Measurements from ENCODE around the gene MPP1.

MPP1 gene

GRCh38 chrX:154762537-154763296, 42.6 kb downstream of the MPP1 start, which contains the start of gene DKC1:
DKC1 (plus strand) TSS chrX:154762864; CDS start chrX:154762966, 102 bp downstream.
- Mint-ChIP-seq H3K4me1 (ENCODE audit: low read depth) (peaks cover 43% of the 10 kb centered on the region), H3K36me3 (ENCODE audit: low read depth) (peaks cover 30% of the 10 kb centered on the region), H3K4me3 (peak within 1 kb of the TSS; percentile 87), H3K27me3 (no peaks in the 10 kb centered on the region), H3K9me3 (no peaks in the 10 kb centered on the region), H3K27ac (peak within 1 kb of the TSS; percentile 94)

DNA sequence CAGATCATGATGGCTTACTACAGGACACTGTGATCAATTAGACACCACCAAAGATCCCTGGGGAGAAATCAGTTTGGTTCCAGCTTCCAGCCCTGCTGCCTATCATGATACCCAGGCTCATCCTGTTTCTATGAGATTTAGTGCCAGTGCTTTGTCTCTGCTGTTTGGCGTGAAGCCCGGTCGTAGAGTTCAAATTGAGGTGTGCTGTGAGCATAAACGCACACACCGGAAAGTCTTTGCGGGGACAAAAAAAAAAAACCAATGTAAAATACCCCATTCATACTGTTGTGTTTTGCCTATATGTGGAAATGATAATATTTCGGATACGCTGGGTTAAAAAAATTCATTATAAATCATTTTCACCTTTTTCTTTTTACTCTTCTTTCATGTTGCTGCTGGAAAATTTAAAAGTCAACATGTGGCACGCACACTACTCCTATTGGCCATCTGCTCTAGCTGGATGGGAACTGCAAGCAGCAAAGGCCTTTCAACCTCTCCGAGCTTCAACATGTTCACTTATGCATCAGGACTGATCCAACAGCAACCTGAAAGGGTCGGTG, 43.2 kb downstream of the MPP1 start:
- peak overlapping the region; percentile 94 for H3K27ac Mint-ChIP-seq
- H3K4me1 Mint-ChIP-seq (ENCODE audit: low read depth) = peaks cover 39% of the 10 kb centered on the region
- no peaks in the 10 kb centered on the region for H3K27me3 Mint-ChIP-seq
- no peaks in the 10 kb centered on the region for H3K9me3 Mint-ChIP-seq
- H3K36me3 Mint-ChIP-seq (ENCODE audit: low read depth) = peaks cover 25% of the 10 kb centered on the region
- peak overlapping the region; percentile 87 for H3K4me3 Mint-ChIP-seq

- H3K27me3 Mint-ChIP-seq = no peaks in the 10 kb centered on the region
- no peak overlapping the region for H3K4me3 Mint-ChIP-seq
- H3K9me3 Mint-ChIP-seq = no peaks in the 10 kb centered on the region
- H3K36me3 Mint-ChIP-seq (ENCODE audit: low read depth) = no peaks in the 10 kb centered on the region
- peaks cover 20% of the 10 kb centered on the region for H3K4me1 Mint-ChIP-seq (ENCODE audit: low read depth)
- no peak overlapping the region for H3K27ac Mint-ChIP-seq
These were observed 46.6 kb downstream of the MPP1 start for GRCh38 chrX:154758696-154759095.

DNA sequence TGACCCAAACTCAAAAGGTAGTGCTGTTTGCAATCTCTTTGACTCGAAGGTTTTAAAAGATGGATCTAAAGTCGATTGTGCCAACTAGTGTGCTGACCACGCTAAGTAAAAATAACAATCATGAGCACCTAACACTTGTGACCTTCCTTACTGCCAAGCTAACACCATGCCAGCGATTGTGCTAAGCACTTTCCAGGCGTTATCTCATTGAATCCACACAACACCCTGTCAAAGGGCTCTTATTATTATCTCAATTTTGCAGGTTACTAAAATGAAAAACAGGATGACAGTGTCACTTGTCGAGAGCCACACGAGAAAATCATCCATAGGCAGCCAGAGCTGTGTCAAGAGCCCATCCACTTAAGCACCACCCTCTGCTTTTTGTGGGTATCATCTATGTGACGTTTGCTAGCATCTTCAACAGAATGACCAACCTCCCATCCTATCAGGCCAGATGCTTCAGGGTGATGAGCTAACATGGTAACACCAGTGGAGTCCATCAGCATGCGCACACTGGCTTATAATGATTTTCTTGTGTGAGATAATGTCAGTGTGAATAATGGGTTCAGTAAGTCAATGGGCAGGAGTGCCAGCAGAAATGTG, 53.5 kb downstream of the MPP1 start:
- peaks cover 16% of the 10 kb centered on the region for H3K4me1 Mint-ChIP-seq (ENCODE audit: low read depth)
- H3K27me3 Mint-ChIP-seq = no peaks in the 10 kb centered on the region
- peak overlapping the region; percentile 80 for H3K27ac Mint-ChIP-seq
- H3K36me3 Mint-ChIP-seq (ENCODE audit: low read depth) = no peaks in the 10 kb centered on the region
- H3K9me3 Mint-ChIP-seq = no peaks in the 10 kb centered on the region
- H3K4me3 Mint-ChIP-seq = peak overlapping the region; percentile 78

GRCh38 chrX:154751203-154751668, 54.0 kb downstream of the MPP1 start:
- peak overlapping the region; percentile 78 for H3K4me3 Mint-ChIP-seq
- H3K36me3 Mint-ChIP-seq (ENCODE audit: low read depth) = no peaks in the 10 kb centered on the region
- H3K9me3 Mint-ChIP-seq = no peaks in the 10 kb centered on the region
- no peaks in the 10 kb centered on the region for H3K27me3 Mint-ChIP-seq
- H3K4me1 Mint-ChIP-seq (ENCODE audit: low read depth) = peaks cover 17% of the 10 kb centered on the region
- peak overlapping the region; percentile 80 for H3K27ac Mint-ChIP-seq

DNA sequence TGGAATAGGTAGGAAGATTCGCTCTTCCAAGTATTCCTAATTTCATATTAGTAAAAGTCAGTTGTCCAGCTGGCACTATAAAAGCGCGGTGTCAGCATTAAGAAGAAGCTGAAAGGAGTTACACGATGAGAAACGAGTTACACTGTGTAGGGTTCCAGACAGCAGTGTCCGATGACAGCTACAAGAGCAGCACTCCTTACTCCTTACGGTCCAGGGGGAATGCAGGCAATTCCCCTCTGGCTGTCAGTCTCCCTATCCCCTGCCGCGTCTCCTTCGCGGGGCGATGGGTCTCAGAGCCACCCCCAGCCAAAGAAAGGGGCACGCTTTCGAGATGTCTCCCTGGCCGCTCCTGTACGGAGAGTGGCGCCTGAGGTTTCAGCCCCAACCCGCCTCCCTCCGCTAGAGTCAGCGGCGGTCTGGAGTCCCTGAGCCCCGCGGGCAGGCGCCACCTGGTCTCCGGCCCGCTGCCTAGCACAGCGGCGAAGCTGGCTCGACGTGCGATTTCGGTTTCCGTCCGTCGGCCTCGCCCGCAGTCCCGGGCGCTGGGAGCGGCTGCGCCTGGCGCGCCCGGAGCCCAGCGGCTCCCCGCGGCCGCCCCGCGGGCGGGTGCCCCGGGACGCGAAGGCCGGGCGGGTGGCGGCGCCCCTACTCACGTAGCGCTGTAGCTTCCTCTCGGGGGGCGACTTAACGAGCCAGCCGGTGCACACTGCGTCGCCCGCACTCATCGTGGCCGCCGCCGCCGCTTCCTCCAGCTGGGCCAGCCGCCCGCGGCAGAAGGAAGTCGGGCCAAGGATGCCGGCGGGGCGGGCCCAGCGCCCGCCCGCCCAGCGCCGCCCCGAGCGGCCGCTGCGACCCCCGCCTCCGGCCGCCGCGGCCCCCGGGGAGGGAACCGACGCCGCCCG, 54.7 kb downstream of the MPP1 start, which contains the start of gene GAB3:
Gene GAB3, minus strand, starts transcription at position 777 of the 902 bp plus-strand sequence. Its CDS starts 52 bp downstream, at position 725.
- Mint-ChIP-seq H3K4me1 (ENCODE audit: low read depth) (peaks cover 20% of the 10 kb centered on the region), H3K9me3 (no peaks in the 10 kb centered on the region), H3K27ac (peak within 1 kb of the TSS; percentile 80), H3K36me3 (ENCODE audit: low read depth) (no peaks in the 10 kb centered on the region), H3K4me3 (peak within 1 kb of the TSS; percentile 78), H3K27me3 (no peaks in the 10 kb centered on the region)

DNA sequence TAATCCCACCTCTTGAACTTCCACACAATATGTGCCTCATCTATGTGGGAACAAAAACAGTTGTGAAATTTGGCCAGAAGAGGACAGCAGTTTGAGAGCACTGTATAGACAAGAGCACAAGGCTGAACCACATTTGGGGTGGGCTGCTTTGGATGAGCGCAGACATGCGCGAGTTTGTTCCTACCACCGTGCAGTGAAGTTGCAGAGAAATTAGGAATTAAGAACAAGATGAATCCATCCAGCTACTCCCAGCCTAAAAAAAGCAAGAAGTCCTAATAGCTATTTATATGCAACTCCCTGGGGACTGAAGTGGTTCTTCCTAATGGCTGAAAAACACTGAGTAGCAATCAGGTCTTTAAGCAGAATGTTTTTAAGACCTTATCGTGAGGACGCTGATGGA, 55.4 kb downstream of the MPP1 start:
- no peaks in the 10 kb centered on the region for H3K9me3 Mint-ChIP-seq
- H3K4me3 Mint-ChIP-seq = peak overlapping the region; percentile 76
- no peaks in the 10 kb centered on the region for H3K27me3 Mint-ChIP-seq
- peaks cover 20% of the 10 kb centered on the region for H3K4me1 Mint-ChIP-seq (ENCODE audit: low read depth)
- H3K27ac Mint-ChIP-seq = no peak overlapping the region
- peaks cover 4% of the 10 kb centered on the region for H3K36me3 Mint-ChIP-seq (ENCODE audit: low read depth)

- H3K4me3 Mint-ChIP-seq = peak overlapping the region; percentile 47
- H3K9me3 Mint-ChIP-seq = no peaks in the 10 kb centered on the region
- no peaks in the 10 kb centered on the region for H3K27me3 Mint-ChIP-seq
- peaks cover 4% of the 10 kb centered on the region for H3K36me3 Mint-ChIP-seq (ENCODE audit: low read depth)
- peaks cover 24% of the 10 kb centered on the region for H3K4me1 Mint-ChIP-seq (ENCODE audit: low read depth)
- no peak overlapping the region for H3K27ac Mint-ChIP-seq
These were observed 56.5 kb downstream of the MPP1 start for GRCh38 chrX:154748712-154749339.

GRCh38 chrX:154742613-154743012, 62.7 kb downstream of the MPP1 start:
- Mint-ChIP-seq H3K27me3 (no peaks in the 10 kb centered on the region), H3K4me1 (ENCODE audit: low read depth) (peaks cover 37% of the 10 kb centered on the region), H3K27ac (no peak overlapping the region), H3K9me3 (no peaks in the 10 kb centered on the region), H3K4me3 (no peak overlapping the region), H3K36me3 (ENCODE audit: low read depth) (peaks cover 4% of the 10 kb centered on the region)

DNA sequence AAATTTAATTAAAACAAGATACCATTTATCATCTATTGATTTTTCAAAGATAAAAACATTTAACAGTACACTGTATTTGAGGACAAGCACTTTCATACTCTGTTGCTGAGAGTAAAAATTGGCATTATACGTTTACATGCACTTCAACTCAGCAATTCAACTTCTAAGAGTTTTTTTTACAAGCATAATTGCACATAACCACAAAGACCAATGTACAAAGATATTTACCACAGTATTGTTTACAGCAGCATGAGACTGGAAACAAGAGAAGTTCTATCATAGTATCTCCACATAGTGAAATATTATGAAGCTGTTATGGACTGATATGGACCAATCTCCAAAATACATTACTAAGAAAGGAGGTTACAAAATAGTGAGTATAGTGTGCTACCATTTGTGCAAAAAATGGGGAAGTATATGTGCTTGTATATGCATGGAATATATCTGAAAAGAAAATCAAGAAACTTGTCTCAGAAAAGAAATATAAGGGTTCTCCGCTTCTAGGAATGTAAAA, 65.3 kb downstream of the MPP1 start:
- H3K27me3 Mint-ChIP-seq = no peaks in the 10 kb centered on the region
- no peaks in the 10 kb centered on the region for H3K9me3 Mint-ChIP-seq
- no peaks in the 10 kb centered on the region for H3K36me3 Mint-ChIP-seq (ENCODE audit: low read depth)
- H3K27ac Mint-ChIP-seq = no peak overlapping the region
- H3K4me3 Mint-ChIP-seq = no peak overlapping the region
- H3K4me1 Mint-ChIP-seq (ENCODE audit: low read depth) = peaks cover 59% of the 10 kb centered on the region

DNA sequence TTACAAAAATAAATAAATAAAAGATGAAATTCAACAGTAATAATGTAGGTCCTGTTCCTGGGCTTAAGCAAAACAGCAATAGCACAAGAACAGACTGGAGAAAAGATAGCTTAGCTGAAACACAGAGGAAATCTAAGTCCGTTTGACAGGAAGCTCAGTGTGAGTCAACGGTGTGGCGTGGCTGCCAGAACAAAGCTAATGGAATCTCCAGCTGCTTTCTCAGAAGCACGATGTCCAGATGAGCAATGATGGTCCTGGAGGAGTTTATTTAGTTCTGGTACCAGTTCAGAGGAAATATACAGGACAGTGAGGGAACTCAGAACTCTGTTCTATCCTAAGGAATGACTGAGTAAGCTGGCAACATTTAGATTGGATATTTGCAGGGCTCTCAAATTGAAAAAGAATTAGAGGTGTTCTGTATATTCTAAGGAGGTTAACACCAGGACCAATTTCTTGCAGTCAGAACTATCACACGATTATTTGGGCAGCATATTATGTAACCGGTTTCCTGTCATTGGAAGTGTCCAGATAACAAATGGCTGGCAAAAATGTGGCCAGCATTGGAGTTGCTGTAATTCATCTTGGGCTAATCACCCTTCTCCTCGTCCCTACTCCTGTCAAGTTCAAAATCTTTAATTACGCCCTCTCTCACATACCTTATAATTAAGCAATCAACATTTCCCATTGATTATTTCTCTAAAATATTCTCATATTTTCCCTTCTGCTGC, 67.1 kb downstream of the MPP1 start:
- H3K4me3 Mint-ChIP-seq = peak overlapping the region; percentile 51
- peak overlapping the region; percentile 79 for H3K27ac Mint-ChIP-seq
- H3K4me1 Mint-ChIP-seq (ENCODE audit: low read depth) = peaks cover 74% of the 10 kb centered on the region
- H3K36me3 Mint-ChIP-seq (ENCODE audit: low read depth) = no peaks in the 10 kb centered on the region
- H3K27me3 Mint-ChIP-seq = no peaks in the 10 kb centered on the region
- H3K9me3 Mint-ChIP-seq = no peaks in the 10 kb centered on the region

DNA sequence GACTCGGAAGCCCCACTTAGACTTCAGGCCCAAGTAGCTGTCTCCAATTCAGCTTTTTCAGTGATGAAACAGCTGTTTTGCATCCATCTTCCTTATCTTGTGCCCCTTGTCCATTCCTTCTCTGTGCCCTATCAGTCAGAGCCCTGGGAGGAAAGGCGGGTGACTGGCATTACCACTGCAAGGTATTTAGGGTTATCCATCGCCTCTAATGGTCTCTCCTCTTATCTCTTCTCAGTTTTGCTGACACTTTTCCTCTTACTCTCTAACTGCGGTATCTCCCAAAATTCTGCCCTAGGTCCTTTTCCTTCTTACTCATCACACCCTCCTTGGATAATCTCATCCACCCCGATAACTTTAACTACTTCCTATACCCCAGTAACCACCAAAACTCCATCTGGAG, 68.1 kb downstream of the MPP1 start:
- Mint-ChIP-seq H3K36me3 (ENCODE audit: low read depth) (no peaks in the 10 kb centered on the region), H3K27me3 (no peaks in the 10 kb centered on the region), H3K9me3 (no peaks in the 10 kb centered on the region), H3K27ac (peak overlapping the region; percentile 76), H3K4me1 (ENCODE audit: low read depth) (peaks cover 83% of the 10 kb centered on the region), H3K4me3 (no peak overlapping the region)

DNA sequence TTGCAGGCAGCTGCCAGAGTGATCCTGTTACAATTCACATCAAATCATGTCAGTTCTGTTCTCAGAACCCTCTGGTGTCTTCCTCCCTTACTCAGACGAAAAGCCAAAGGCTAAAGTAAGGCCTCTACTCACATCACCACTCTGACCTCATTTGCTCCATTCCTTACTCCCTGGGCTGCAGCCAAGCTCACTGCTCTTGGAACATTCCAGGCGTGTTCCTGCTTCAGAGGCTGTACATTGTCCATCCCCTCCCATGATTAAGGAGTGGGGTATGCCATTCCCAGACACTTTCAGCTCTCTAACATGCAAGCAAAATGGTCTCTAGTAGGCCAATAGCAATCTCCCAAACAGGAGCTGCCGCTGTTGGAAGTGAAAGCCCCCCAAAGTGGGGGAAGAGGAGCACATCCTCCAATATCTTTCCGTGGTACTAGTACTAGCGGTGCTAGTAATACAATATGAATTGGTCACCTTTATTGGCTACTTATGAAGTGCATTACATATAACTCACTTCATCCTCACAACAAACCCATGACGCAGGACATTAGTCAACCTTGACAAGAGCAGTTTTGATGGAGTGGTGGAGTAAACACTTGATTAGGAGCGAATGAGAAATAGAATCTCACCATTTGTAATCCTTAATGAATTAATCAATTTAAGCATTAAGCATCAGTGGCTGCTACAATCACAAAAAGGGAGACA, 69.4 kb downstream of the MPP1 start:
- Mint-ChIP-seq H3K27ac (peak overlapping the region; percentile 91), H3K27me3 (no peaks in the 10 kb centered on the region), H3K4me1 (ENCODE audit: low read depth) (peaks cover 90% of the 10 kb centered on the region), H3K4me3 (peak overlapping the region; percentile 63), H3K9me3 (no peaks in the 10 kb centered on the region), H3K36me3 (ENCODE audit: low read depth) (no peaks in the 10 kb centered on the region)
